Right atrium auricular region (tissue), 2 donors: Measurements from ENCODE around the gene BARHL2. TPM values are rescaled to one million over a fixed set of nuclear protein-coding genes. Genes with fewer than 3 reads are reported as not detected.

Experiments
- DNase-seq: peaks from one replicate; pipeline ENCODE4 v3.0.0-alpha.2; 2019; ENCODE audit warnings: low spot score
- H3K27ac ChIP-seq, 2 donors: fragments of 200-600 bp; sonication (generic); 1 replicate in 1 of 2; 2 replicates in 1 of 2; pipeline ENCODE4 v1.5.1; 2016 to 2019
- H3K27me3 ChIP-seq, 2 donors: fragments of 200-600 bp; sonication (generic); one replicate each; pipeline versions ENCODE4 v1.5.1 to v1.6.0; 2017 to 2019
- H3K36me3 ChIP-seq: fragments of 200-600 bp; sonication (generic); one replicate; pipeline ENCODE4 v1.5.1; 2016
- H3K4me1 ChIP-seq, 2 donors: fragments of 200-600 bp; sonication (generic); one replicate each; pipeline versions ENCODE4 v1.5.1 to v1.6.0; 2017 to 2019
- H3K4me3 ChIP-seq, 2 donors: fragments of 200-600 bp; sonication (generic); 1 replicate in 1 of 2; 2 replicates in 1 of 2; pipeline ENCODE4 v1.5.1; 2017 to 2019; ENCODE audit warnings: mild to moderate bottlenecking in 1 of 2, moderate library complexity in 1 of 2
- H3K9me3 ChIP-seq, 2 donors: fragments of 200-600 bp; sonication (generic); one replicate each; pipeline ENCODE4 v1.5.1; 2019
- total RNA-seq, 2 donors: library from RNA; depleted of rRNA; stranded (reverse); fragments of >200 nt; gene quantifications; one replicate each; pipeline ENCODE4 v1.1.0, GENCODE V29; 2016
- TF ChIP-seq, protein P1 (sequence below), 2 donors: fragments of 200-600 bp; sonication (generic); IDR thresholded peaks; one replicate each; pipeline ENCODE4 v1.5.1; 2019; ENCODE audit warnings: antibody characterized with exemption in 2 of 2

The BARHL2 gene
- total RNA-seq, 2 donors from 2014 or later: not detected

DNA sequence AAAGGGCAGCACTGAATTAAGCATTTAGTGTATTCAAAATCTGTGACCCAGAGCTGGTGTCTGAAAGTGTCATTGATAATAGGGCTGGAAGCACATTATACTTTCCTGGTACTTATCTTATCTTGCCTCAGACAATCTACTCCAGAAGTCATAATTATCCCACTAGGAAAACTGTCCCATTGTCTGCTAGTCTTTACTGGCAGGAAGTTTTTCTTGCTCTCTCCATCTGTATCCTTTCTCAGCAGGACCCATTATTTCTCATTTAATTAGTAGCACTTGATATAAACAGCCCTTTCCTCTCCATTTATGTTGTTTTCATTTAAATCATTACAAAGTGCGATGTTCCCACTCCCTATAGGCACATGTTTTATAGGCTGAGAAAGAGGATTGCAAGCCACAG, 36.5 kb upstream of the BARHL2 start:
- TF ChIP-seq, protein P1, sequence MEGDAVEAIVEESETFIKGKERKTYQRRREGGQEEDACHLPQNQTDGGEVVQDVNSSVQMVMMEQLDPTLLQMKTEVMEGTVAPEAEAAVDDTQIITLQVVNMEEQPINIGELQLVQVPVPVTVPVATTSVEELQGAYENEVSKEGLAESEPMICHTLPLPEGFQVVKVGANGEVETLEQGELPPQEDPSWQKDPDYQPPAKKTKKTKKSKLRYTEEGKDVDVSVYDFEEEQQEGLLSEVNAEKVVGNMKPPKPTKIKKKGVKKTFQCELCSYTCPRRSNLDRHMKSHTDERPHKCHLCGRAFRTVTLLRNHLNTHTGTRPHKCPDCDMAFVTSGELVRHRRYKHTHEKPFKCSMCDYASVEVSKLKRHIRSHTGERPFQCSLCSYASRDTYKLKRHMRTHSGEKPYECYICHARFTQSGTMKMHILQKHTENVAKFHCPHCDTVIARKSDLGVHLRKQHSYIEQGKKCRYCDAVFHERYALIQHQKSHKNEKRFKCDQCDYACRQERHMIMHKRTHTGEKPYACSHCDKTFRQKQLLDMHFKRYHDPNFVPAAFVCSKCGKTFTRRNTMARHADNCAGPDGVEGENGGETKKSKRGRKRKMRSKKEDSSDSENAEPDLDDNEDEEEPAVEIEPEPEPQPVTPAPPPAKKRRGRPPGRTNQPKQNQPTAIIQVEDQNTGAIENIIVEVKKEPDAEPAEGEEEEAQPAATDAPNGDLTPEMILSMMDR (IDR thresholded peaks at IDR 0.05): no peak
- Histone ChIP-seq H3K36me3 (no peaks in the 10 kb centered on the region), H3K9me3 (no peaks in the 10 kb centered on the region), H3K27me3 (no peaks in the 10 kb centered on the region), H3K27ac (no peak overlapping the region), H3K4me3 (no peak overlapping the region), H3K4me1 (no peaks in the 10 kb centered on the region)
- DNase-seq: no peak

GRCh38 chr1:90748668-90749067, 31.6 kb upstream of the BARHL2 start:
- H3K4me1 ChIP-seq: no peaks in the 10 kb centered on the region
- no peak for DNase-seq
- H3K36me3 ChIP-seq: no peaks in the 10 kb centered on the region
- H3K27me3 ChIP-seq: no peaks in the 10 kb centered on the region
- no peaks in the 10 kb centered on the region for H3K9me3 ChIP-seq
- H3K4me3 ChIP-seq: no peak overlapping the region
- TF ChIP-seq, protein P1 (IDR thresholded peaks at IDR 0.05): no peak
- no peak overlapping the region for H3K27ac ChIP-seq

DNA sequence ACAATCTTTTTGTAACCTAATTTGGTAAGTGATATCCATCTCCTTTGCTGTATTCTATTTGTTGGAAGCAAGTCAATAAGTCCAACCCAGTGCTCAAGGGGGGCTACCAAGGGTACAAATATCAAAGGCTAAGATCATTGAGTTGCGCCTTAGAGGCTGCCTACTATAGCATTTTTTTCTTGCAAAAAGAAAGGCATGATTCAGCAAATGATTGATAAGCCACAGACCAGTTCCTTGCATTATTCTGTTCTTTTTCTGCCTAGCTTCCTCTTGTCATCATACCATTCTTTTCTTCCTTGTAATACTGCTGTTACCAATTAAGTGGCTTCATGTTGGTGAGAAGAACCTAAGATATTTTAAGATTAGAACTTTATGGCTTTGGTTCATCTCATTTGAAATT, 29.8 kb upstream of the BARHL2 start:
- no peaks in the 10 kb centered on the region for H3K4me1 ChIP-seq
- DNase-seq: no peak
- no peaks in the 10 kb centered on the region for H3K27me3 ChIP-seq
- H3K9me3 ChIP-seq: no peaks in the 10 kb centered on the region
- H3K4me3 ChIP-seq: no peak overlapping the region
- no peak overlapping the region for H3K27ac ChIP-seq
- H3K36me3 ChIP-seq: no peaks in the 10 kb centered on the region
- TF ChIP-seq, protein P1 (IDR thresholded peaks at IDR 0.05): no peak

- TF ChIP-seq, protein P1 (IDR thresholded peaks at IDR 0.05): no peak
- H3K4me1 ChIP-seq: no peaks in the 10 kb centered on the region
- H3K27ac ChIP-seq: no peak overlapping the region
- no peaks in the 10 kb centered on the region for H3K9me3 ChIP-seq
- no peaks in the 10 kb centered on the region for H3K27me3 ChIP-seq
- H3K4me3 ChIP-seq: no peak overlapping the region
- no peaks in the 10 kb centered on the region for H3K36me3 ChIP-seq
- no peak for DNase-seq
Measured at GRCh38 chr1:90745972-90746371, 28.9 kb upstream of the BARHL2 start.

DNA sequence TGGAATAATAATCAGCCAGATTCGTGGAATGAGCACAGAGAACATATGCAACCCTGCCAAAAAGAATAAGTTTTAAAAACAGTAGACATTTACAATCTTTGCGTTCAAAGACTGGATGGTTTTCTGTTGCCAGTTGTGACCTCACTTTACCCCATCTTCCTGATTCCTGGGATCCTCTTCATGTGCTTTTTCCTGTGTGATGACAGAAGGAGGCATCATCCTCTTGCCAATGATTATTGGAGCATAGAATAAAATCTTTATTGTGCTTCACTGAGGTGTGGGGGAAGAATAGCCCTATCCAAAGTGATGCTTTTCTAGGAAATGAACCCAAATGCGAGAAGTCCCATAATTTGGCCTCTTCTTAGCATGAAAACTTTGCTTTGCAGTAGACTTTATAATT, 15.0 kb upstream of the BARHL2 start:
- H3K4me1 ChIP-seq: peaks cover 0 to 18% of the 10 kb centered on the region in 2 donors
- no peak overlapping the region for H3K4me3 ChIP-seq
- DNase-seq: no peak
- TF ChIP-seq, protein P1 (IDR thresholded peaks at IDR 0.05): no peak
- H3K36me3 ChIP-seq: no peaks in the 10 kb centered on the region
- H3K27ac ChIP-seq: no peak overlapping the region
- no peaks in the 10 kb centered on the region for H3K9me3 ChIP-seq
- peaks cover 18 to 39% of the 10 kb centered on the region in 2 donors for H3K27me3 ChIP-seq

- H3K27me3 ChIP-seq: peaks cover 24 to 45% of the 10 kb centered on the region in 2 donors
- DNase-seq: no peak
- H3K27ac ChIP-seq: no peak overlapping the region
- peaks cover 0 to 22% of the 10 kb centered on the region in 2 donors for H3K4me1 ChIP-seq
- no peaks in the 10 kb centered on the region for H3K36me3 ChIP-seq
- no peaks in the 10 kb centered on the region for H3K9me3 ChIP-seq
- no peak overlapping the region for H3K4me3 ChIP-seq
- TF ChIP-seq, protein P1 (IDR thresholded peaks at IDR 0.05): no peak
Measured at GRCh38 chr1:90731382-90732050, 14.4 kb upstream of the BARHL2 start.
